ENCODE data around the gene MAP1LC3B.
"Not testable (repeated sequence)": the region's sequence is repeated elsewhere in the genome, so short reads cannot be mapped to it uniquely, and the experiment has no call there.

Gene MAP1LC3B

GRCh38 chr16:87361916-87362619, 30.1 kb upstream of the MAP1LC3B start:
- no peak for DNase-seq

GRCh38 chr16:87362828-87363559, 29.1 kb upstream of the MAP1LC3B start:
- DNase-seq = not testable (repeated sequence)

- no peak for DNase-seq
These were observed 28.2 kb upstream of the MAP1LC3B start for GRCh38 chr16:87363771-87364455.

GRCh38 chr16:87365021-87365713, 27.0 kb upstream of the MAP1LC3B start:
- DNase-seq = no peak

GRCh38 chr16:87366288-87366687, 25.8 kb upstream of the MAP1LC3B start:
- no peak for DNase-seq

- DNase-seq = no peak
These were observed 25.2 kb upstream of the MAP1LC3B start for GRCh38 chr16:87366930-87367329.

- no peak for DNase-seq
These were observed 24.6 kb upstream of the MAP1LC3B start for GRCh38 chr16:87367529-87367928.

- no peak for DNase-seq
These were observed 23.9 kb upstream of the MAP1LC3B start for GRCh38 chr16:87368029-87368770.

- no peak for DNase-seq
These were observed 22.9 kb upstream of the MAP1LC3B start for GRCh38 chr16:87369117-87369765.

GRCh38 chr16:87369796-87370719, 22.1 kb upstream of the MAP1LC3B start:
- DNase-seq = no peak

GRCh38 chr16:87371261-87371866, 20.8 kb upstream of the MAP1LC3B start:
- no peak for DNase-seq

- DNase-seq = no peak
These were observed 19.8 kb upstream of the MAP1LC3B start for GRCh38 chr16:87372305-87372704.

- no peak for DNase-seq
These were observed 17.8 kb upstream of the MAP1LC3B start for GRCh38 chr16:87374313-87374712.

- DNase-seq = no peak
These were observed 16.6 kb upstream of the MAP1LC3B start for GRCh38 chr16:87375426-87376135.

GRCh38 chr16:87376660-87377059, 15.5 kb upstream of the MAP1LC3B start:
- DNase-seq = no peak

- not testable (repeated sequence) for DNase-seq
These were observed 12.8 kb upstream of the MAP1LC3B start for GRCh38 chr16:87379312-87379752.

GRCh38 chr16:87380403-87380802, 11.7 kb upstream of the MAP1LC3B start:
- DNase-seq = no peak

GRCh38 chr16:87380881-87381280, 11.3 kb upstream of the MAP1LC3B start:
- no peak for DNase-seq

- DNase-seq = no peak
These were observed 9.9 kb upstream of the MAP1LC3B start for GRCh38 chr16:87382023-87382785.

Measured in activated CD4-positive, CD25-positive, alpha-beta regulatory T cell treated with anti-CD3 and anti-CD28 coated beads, Interleukin-2, amount 50 U/mL, for 72 hours (primary cell).